ENCODE results near the gene ATF6. TPM values are rescaled to one million over a fixed set of nuclear protein-coding genes. Genes with fewer than 3 reads are reported as not detected.
A peak's percentile ranks its signal among the peaks of the same experiment; 100 is the strongest.
"Not testable (repeated sequence)": the region's sequence is repeated elsewhere in the genome, so short reads cannot be mapped to it uniquely, and the experiment has no call there.

ATF6 gene
- total RNA-seq, 1 donor from 2014 or later: 31.0 TPM

DNA sequence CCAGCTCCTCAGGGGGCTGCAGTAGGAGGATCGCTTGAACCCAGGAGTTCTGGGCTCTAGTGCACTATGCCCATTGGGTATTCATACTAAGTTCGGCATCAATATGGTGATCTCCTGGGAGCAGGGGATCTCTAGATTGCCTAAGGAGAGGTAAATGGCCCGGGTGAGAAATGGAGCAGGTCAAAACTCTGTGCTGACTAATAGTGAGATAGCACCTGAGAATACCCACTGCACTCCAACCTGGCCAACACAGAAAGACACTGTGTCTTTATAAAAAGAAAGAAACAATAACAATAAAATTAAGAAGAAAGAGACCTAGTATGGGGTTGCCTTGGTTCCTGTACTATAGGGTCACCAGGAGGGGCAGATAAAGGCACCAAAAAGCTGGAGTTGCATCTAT, 30.3 kb upstream of the ATF6 start:
- DNase-seq: no peak

DNA sequence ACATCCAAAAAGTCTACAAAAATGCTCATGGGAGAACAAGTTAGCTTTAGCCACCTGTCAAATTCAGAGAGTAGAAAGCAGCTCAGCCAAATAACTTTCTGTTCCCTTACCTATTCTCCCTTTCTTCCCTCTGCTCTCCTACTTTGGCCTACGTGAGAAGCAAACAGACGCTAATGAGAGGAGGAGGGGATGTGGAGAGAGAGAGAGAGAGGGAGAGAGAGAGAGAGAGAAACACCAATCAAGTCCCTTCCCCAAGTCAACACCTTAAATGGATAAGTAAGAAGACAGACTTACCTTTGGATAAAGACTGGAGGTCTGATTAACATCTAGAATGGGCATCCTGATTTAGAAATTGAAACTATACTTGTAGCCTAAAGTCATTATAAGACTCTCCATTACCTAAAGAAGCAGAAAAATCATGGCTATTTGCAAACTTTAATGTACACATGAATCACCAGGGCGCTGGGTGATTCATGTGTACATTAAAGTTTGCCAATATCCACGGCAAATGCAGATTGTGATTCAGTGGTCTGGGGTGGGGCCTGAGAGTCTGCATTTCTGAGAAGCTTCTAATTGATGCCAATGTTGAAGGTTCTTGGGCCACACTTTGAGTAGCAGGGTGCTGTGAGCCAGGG, 29.7 kb upstream of the ATF6 start:
- DNase-seq: no peak

DNA sequence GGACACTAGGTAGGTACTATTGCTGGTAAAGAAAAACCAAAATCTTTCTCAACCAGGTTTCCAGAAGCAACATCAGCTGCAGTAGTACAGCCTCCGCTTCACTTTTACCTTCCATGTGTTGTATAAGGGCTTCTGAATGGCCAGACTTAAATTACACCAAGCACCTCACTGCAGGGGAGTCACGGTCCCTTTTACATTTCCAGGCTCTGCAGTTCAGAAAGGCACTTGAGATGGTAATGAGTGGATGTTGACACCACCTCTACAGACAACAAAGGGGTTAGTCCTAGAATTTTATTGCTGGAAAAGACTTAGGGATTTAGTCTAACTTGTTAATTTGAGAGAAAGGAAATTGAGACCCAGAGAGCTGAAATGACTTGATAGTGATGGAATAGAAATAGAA, 28.5 kb upstream of the ATF6 start:
- DNase-seq: no peak

DNA sequence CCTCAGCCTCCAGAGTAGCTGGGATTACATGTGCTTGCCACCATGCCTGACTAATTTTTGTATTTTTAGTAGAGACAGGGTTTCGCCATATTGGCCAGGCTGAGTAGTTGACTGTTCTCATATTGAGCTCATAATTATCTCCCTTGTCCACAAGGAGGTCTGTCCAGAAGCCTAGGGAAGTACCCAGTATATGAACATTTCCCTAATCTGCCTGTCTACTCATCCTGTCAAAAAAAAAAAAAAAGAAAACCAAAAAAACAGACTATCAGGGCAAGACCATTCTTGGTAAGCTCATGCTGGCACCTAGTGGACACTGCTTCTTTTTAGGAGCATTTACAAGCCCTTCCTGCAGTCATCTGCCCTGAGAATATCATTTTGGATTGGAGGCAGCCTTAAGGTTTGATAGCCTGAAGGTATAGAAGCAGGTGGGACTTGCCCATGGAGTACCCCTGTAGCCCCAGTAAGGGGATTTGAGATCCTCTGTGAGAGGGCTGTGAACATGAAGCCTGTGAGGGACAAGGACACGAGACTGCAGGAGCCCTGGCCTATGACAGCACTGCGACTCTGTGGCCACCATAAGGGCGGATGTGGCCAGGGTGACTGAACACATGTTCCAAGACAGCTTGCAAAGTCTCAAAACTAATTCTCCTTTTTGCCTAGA, 27.4 kb upstream of the ATF6 start:
- DNase-seq: no peak

DNA sequence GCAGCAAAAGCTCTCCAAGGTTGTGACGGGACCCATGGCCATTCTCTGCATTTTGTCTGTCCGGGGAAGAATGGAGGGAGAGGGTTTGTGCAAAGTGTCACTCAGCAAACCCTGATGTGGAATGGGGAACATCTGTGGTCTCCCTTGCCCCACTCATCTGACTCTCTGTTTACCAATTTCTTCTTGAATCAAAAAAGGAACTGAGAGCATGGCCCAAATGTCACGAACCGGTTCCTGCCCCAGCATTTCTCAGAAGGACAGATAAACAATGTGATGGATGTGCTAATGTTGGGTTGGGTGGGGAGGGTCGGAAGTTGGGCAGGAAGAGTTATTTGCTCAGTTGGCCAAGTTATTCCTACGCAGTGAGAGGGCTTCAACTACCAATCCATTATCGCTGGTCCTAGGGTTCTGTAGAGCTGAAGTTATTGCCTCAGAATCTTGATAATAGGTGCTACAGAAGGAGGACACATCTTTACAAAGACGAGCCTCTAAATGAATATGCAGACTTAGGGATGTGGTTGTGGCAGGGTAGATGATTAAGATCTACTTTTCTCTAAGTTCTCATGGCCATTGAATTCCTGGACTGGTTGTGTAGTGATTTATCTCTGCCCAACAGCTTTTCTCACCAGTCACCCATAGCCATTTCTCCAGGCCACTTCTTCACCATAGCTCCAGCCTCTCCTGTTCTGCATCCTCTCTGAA, 26.1 kb upstream of the ATF6 start:
- no peak for DNase-seq

DNA sequence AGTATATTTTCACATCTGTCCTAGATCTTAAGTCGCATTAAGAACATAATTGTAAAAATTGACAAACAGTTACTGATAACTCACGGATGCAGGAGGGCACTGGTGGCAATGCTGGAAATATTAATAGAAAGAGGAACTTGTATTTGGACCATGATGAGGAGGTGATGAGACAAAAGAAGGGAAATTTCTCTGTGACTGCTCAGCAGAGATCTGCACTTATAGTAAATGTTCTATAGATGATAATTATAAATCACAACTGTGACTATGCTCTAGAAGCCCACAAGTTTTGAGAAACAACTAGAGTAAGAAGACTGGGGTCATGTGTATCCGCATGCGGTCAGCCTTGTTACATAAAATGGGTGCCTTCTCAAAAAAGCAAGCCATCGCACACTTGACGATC, 25.2 kb upstream of the ATF6 start:
- no peak for DNase-seq

DNA sequence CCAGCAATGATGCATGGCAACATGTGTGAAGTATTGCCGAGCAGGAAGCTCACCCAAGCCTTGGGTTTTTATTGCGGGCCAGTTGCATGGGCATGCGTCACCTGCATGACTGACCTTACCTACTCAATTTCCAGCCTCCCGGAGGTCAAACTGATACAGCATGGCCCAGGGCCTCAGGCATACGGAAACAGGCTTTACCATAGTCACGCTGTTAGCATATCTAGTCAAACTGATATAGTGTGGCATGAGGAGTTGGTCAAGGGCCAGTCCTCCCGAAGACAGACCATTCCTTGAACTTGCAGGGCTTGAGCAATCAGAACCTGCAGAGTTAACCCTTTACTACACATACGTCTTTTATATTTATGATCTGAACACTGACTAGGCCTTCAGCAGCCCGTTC, 22.9 kb upstream of the ATF6 start:
- no peak for DNase-seq

DNA sequence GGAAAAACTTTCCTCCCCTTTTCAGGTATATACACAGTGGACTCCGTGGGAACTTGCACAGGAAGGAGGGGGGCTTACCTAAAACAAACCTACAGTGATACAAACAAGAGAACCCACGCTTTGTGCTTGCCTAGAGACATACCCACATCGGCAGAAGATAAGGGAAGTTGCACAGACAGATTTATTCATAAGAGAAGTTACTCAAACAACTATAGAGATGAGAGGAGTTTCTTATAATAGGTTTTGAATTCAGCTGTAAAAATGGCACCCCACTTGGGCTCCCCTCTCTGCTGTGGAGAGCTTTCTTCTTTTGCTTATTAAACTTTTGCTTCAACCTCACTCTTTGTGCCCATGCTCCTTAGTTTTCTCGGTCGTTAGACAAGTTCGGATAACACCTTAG, 18.3 kb upstream of the ATF6 start:
- no peak for DNase-seq

DNA sequence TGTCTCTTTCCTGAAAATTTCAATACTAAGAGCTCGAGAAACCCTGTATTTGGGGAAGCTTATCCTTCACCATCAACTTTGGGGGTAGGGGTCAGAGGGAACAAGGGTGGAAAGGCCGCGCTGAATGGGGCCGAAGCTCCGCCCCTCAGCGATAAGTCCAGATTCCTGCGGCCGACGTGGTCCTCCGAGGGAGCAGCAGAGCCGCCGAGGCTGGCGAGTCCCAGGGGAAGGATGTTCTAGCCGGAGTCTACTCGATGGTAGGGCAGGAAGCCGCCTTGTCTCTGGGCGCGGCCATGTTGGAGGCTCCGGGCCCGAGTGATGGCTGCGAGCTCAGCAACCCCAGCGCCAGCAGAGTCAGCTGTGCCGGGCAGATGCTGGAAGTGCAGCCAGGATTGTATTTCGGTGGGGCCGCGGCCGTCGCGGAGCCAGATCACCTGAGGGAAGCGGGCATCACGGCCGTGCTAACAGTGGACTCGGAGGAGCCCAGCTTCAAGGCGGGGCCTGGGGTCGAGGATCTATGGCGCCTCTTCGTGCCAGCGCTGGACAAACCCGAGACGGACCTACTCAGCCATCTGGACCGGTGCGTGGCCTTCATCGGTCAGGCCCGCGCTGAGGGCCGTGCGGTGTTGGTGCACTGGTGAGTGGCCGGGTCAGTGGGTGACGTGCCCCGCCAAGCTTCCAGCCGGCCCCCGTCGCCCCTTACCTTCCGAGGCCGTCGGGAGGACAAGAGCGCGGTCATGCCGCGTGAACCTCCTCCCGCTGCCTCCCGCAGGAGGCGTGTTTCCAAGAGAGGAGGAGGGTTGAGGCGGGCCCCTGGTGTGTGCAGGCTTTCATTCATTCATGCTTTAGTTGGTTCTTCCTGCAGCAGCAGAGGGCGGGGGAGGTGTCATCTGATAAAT, 16.4 kb upstream of the ATF6 start, which contains the start of gene DUSP12:
DUSP12 (plus strand) TSS at position 278 of the 899 bp plus-strand sequence; CDS start at position 294, 16 bp downstream.
- DNase-seq: peak; percentile 94

DNA sequence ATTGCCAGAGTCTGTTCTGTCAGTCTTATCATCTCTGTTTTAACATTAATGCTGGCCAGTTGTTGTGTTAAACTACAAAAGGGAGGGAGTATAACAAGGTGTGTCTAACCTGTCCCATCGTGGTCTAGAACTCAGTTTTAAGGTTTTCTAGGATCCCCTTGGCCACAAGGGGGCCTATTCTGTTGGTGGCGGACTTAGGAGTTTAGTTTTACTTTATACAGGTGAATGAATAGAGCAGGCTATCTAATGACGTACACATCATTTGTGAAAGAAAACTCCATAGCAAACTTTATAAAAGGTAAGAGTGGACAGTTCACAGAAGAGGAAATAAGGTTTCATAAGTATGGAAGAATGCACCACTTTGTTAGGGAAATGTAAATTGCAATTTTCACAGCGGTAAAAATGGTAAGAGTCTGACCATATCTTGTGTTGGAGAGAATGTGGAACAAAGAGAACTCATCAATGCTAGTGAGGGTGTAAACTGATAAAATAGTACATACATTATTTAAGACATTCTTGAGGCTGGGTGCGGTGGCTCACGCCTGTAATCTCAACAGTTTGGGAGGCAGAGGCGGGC, 2.5 kb upstream of the ATF6 start:
- DNase-seq: no peak

DNA sequence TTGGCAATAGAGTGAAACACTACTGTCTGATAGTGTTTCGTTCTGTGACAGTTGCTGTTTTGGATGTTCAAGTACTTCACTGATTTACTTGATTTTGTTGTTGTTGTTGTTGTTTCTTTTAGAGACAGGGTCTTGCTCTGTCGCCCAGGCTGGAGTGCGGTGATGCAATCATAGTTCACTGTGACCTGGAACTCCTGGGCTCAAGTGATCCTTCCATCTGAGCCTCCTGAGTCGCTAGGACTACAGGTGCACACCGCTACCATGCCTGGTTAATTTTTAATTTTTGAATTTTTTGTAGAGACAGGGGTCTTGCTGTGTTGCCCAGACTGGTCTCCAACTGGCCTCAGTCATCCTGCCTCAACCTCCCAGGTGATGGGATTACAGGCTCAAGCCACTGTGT, 2.3 kb downstream of the ATF6 start:
- no peak for DNase-seq

DNA sequence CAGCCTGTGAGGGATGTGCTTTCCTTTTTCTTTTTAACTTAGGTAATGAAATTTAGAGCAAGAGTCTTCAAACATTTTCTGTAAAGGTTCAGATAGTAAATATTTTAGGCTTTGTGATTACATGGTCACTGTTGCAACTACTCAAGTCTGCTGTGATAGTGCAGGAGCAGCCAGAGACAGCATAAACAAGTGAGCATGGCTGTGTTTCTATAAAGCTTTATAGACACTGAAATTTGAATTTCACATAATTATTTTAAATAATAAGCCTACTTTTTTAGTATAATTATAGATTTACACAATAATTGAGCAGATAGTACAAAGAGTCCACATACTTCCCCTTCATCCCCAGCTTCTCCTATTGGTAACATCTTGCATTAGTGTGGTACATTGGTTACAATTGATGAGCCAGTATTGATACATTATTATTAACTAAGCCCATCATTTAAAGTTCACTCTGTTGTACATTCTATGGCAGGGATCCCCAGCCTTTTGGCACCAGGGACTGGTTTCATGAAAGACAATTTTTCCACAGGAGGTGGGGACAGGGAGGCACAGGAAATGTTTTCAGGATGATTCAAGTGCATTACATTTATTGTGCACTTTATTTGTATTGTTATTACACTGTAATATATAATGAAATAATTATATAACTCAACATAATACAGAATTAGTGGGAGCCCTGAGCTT, 3.0 kb downstream of the ATF6 start:
- no peak for DNase-seq

DNA sequence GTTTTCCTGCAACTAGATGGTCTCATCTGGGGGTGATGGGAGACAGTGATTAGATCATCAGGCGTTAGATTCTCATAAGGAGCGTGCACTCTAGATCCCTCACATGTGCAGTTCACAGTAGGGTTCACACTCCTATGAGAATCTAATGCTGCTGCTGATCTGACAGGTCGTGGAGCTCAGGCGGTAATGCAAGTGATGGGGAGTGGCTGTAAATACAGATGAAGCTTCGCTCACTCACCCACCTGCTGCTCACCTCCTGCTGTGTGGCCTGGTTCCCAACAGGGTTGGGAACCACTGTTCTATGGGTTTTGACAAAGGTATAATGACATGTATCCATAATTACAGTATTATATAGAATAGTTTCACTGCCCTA, 3.5 kb downstream of the ATF6 start:
- DNase-seq: not testable (repeated sequence)

DNA sequence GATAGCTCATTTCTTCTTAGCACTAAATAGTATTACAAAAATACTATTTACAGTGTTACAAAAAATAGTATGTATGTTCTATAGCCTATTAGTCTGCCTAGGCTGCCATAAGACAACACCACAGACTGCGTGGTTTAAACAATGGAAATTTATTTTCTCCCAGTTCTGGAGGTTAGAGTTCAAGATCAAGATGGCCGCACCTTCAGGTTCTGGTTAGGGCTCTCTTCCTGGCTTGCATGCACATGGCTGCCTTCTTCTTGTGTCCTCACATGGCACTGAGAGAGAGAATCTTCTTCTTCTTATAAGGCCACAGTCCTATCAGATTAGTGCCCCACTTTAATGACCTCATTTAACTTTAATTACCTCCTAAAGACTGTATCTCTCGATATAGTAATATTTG, 4.1 kb downstream of the ATF6 start:
- no peak for DNase-seq

DNA sequence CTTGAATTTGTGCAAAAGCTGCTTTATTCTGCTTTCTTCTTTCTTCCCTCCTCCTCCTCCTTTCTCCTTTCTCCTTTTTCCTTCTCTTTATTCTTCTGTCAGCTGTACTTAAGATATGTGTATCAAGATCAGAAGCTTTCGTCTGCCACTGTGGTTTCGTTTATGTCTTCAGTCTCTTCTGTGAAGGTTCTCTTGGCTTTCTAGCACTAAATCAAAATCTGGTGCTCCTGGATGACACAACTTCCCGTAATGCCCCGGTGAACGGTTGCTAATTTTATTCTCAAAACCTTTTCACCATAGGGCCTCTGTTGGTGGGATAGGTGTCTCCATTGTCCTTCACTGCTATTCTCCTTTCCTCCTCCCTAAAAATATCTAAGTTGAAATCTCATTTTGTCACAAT, 5.0 kb downstream of the ATF6 start:
- DNase-seq: no peak

DNA sequence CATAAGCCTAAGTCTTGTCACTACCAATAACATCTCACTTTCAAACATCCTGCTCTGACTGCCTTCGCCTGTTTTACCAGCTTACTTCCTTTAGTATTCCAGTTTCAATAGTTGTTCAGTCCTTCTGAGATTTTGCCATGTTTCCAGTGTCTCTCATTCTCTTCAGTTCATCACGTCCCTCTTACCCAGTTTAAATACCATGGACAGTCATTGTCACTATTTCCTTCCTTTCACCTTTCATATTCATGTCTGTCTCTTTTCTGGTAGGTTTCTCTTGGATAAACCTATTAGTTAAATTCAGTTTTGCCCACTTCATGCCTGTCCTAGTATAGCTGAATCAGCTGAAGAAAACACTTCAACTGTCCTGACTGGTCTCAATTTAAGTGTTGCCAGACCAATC, 5.9 kb downstream of the ATF6 start:
- DNase-seq: no peak

DNA sequence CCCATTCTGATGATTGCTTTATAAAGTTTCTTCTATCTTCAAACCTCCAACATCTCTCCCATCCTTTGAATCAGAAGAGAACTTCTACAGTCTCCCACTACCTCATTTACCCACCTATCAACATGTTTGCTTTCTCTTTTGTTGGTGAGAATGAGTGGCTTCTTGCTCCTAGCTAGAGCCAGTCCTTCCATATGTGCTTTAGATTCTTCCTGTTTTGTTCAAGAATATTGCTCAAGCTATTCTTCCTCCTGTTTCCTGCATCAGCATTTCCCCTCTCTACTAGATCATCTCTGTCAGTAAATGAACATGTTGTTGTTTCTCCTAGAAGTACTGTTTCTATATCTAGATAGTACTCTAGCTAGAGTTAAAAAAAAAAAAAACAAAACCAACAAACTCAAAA, 6.3 kb downstream of the ATF6 start:
- no peak for DNase-seq

DNA sequence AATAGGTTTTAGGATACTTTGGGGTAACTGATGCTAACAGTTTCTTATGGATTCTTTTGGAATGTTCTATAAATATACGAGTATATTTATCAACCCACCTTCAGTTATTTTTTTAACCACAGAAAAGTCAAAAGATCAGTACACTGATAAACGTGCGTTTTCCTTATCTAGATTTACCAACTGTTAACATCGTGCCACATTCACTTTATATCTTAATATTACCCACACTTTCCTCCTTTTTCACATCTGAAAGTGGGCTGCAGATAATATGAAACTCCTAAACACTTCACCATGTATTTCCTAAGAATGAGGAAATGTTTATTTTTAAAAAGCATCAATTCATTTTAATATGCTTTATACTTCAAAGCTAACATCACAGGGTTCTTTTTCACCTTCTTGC, 7.7 kb downstream of the ATF6 start:
- DNase-seq: no peak

DNA sequence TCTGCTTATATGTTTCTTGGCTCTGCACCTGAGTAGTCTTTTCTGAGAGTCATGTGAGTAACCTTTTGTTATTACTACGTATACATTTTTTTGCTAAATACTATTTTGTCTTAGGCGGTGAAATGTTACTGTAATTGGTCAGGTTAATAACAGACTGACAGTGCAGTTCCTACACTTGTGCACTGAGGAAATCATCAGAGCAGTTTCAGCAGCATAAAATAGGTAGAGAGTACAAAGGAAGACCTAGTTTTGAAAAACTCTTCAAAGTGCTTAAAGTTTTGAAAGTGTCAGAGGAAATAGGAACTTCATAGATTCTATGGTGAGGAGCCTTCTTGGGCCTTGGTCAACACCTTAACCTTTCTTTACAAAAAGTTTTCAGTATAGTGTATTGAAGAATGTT, 11.1 kb downstream of the ATF6 start:
- no peak for DNase-seq

DNA sequence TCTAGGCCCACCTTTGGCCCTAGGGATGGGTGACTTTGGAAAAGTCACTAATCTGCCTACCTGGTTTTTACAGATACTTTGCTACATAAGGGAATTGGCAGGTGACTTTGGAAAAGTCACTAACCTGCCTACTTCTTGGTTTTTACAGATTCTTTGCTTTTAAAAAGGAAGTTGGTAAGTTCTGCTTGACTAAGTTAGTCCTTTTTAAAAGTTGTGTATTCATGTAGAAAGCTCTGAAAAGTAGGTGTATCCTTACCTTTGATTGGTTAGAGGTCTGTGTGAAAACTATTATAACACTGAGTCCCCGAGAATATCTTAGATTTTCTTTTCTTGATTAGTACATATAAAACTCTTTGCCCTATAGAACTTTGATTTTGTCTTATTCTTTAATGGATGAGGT, 12.4 kb downstream of the ATF6 start:
- DNase-seq: no peak

DNA sequence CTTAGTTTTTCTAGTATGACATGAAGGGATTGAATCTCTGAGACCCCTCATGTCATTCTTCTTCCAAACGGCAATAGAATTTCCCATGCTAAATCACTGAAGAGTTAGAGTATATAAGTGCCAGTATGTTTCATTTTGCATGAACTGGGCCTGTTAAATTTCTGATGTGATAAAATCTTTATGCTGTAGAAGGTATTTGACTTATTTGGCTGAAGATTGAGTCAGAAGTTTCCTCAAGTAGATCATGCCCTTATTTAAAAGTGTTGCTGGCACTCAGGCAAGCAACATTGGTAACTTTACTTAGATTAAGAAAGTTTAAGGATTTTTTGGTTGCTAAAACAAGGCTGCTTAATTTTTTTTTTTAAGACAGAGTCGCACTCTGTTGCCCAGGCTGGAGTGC, 13.3 kb downstream of the ATF6 start:
- DNase-seq: no peak

DNA sequence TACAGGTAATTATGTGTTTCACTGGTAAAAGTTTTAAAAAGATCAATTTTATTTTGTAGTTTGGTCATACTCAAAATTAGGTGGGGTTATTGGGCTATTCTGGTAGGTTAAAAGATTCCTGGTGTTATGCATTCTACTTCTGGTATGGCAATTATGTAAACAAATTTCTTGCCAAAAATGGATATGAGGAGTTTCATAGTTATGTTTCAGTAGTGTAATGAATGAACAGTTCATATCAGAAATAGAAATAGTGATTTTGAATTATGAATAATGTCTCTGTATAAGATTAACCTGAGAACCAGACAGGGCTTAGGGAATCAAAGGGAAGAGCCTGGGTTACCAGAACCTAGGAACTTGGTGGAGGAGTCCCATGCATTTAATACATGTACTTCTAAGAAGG, 15.9 kb downstream of the ATF6 start:
- DNase-seq: no peak
